Endothelial cell of coronary artery (primary cell): ENCODE data around the gene RAD51B. TPM values are rescaled to one million over a fixed set of nuclear protein-coding genes. Genes with fewer than 3 reads are reported as not detected.

ENCODE experiments used
- total RNA-seq: library from RNA; depleted of rRNA; stranded (reverse); fragments of >200 nt; gene quantifications from 2 replicates; pipeline ENCODE4 v1.2.3, GENCODE V29; 2014

The RAD51B gene
- total RNA-seq: 11.4 and 12.8 TPM in 2 replicates

DNA sequence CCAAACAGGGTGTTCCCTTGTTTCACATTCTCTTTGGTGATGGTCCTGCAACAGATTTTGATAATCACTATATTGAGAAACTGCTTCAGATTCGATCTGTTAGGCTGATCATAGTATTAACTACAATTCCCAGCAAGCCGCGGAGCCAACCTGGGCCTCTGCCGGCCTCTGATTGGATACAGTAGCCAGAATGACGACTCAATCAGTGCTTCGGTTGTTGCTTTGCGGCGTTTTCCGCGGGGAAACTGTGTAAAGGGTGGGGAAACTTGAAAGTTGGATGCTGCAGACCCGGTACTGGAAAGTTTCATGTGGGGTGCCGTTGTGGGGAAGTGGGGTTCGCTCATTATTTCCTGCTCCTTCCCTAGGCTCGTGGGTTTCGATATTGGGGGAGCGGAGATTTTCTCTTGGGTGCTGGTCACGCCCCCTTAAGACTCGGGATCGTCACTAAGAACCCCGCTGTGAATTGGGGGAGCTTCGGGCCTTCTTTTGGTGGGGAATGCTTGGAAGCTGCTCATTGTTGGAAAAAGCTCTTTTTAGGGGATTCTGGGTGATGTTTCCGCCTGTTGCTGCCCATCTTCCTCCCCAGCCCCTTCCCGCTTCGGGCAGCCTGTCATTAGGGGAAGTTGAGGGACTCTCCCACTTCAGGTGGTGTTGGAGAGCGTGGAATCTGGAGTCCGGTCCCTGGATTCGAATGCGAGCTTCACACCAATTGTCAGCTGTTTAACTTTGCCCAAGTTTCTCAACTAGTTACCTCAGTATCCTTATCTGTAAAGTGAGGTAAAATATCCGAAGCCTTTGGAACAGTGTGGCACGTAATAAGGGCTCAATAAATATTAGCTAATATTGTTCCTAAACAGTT, at the start of gene RAD51B:
RAD51B (plus strand) TSS at position 217 of the 859 bp plus-strand sequence.

DNA sequence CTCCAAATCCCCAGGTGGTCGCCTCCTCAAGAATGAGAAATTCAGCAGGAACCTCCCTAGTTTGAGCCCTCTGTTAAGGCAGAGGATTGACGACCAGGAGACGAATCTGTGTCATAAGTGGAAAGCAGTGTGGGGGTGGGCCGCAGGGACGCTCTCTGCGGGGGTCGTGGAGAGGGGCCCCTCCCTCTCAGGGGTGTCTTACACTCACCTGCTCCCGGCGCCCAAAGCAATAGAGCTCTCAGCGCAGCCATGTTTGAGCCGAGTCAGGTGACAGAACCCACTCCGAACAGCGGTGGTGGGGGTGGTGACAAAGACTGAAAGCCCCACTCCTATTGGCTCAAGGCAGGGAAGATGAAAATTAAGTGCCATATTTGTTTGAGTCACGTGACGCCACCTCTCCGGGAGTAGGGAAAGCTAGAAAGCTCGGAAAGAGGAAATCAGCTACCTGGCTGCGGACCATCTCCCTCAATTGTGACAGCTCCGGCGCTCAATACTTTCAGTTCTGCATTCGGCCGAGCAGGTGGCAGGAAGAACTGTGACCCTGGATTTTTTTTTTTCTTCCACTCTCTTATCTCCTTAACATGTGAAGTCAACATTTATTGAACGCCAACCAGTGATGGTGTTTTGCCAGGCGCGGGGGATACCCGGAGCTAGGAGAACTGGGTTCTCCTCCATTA, 3.1 kb upstream of the RAD51B start, which contains the start of gene ZFYVE26:
ZFYVE26 (minus strand) TSS at position 265 of the 677 bp plus-strand sequence. CDS start 627 bp downstream, outside the sequence.

Other genes starting within 250 kb of the RAD51B start
- gene PIGH, start 219.5 kb upstream of the RAD51B start, total RNA-seq: 6.8 and 8.0 TPM in 2 replicates
- gene ARG2, start 199.9 kb upstream of the RAD51B start, total RNA-seq: 15.1 and 22.9 TPM in 2 replicates
- 51.8 and 75.7 TPM in 2 replicates for gene VTI1B, start 145.1 kb upstream of the RAD51B start, total RNA-seq
- 74.2 and 84.0 TPM in 2 replicates for gene RDH11, start 124.0 kb upstream of the RAD51B start, total RNA-seq
- gene RDH12, start 117.9 kb upstream of the RAD51B start, total RNA-seq: not detected in 2 replicates
- gene ZFYVE26, start 3.2 kb upstream of the RAD51B start, total RNA-seq: 13.4 and 15.3 TPM in 2 replicates